AG09309 (cell line): ENCODE data around the gene MZT2B.
"Not testable (repeated sequence)": the region's sequence is repeated elsewhere in the genome, so short reads cannot be mapped to it uniquely, and the experiment has no call there.

Source experiments
- DNase-seq: peaks from one replicate; pipeline ENCODE4 v3.0.0-alpha.2; 2010; ENCODE audit warnings: low read depth
- H3K4me3 ChIP-seq: 2 replicates; pipeline ENCODE4 v1.5.1; 2011; ENCODE audit warnings: mild to moderate bottlenecking, low read depth, low read length, moderate library complexity; ENCODE audit not compliant: control insufficient read depth
- CTCF ChIP-seq: IDR thresholded peaks from 2 replicates; pipeline ENCODE4 v1.5.1; 2011; ENCODE audit warnings: mild to moderate bottlenecking, low read depth, low read length, inconsistent platforms; ENCODE audit not compliant: insufficient read depth, control insufficient read depth; ENCODE audit errors: missing control alignments

MZT2B gene

GRCh38 chr2:130230907-130231306, 48.8 kb downstream of the MZT2B start:
- not testable (repeated sequence) for H3K4me3 ChIP-seq, DNase-seq

GRCh38 chr2:130231656-130232055, 49.6 kb downstream of the MZT2B start:
- no peak for TF ChIP-seq CTCF
- no peak overlapping the region for H3K4me3 ChIP-seq
- DNase-seq, result no peak

- H3K4me3 ChIP-seq, DNase-seq: not testable (repeated sequence)
These were observed 51.0 kb downstream of the MZT2B start for GRCh38 chr2:130233066-130233465.

- not testable (repeated sequence) for H3K4me3 ChIP-seq
These were observed 57.5 kb downstream of the MZT2B start for GRCh38 chr2:130239581-130239980.

More at GRCh38 chr2:130239581-130239980, 57.5 kb downstream of the MZT2B start:
- not testable (repeated sequence) for DNase-seq
